Peyer's patch (tissue), 4 donors: Measurements from ENCODE around the gene FBRSL1. TPM values are rescaled to one million over a fixed set of nuclear protein-coding genes. Genes with fewer than 3 reads are reported as not detected.

Experiments used
- DNase-seq, 3 donors: peaks; one replicate each; pipeline ENCODE4 v3.0.0-alpha.2; 2017 to 2019
- H3K27ac ChIP-seq, 4 donors: fragments of 200-600 bp; sonication (generic); one replicate each; pipeline ENCODE4 v1.5.1; 2016 to 2019
- H3K27me3 ChIP-seq, 2 donors: fragments of 200-600 bp; sonication (generic); one replicate each; pipeline ENCODE4 v1.5.1; 2019
- H3K36me3 ChIP-seq, 3 donors: fragments of 200-600 bp; sonication (generic); one replicate each; pipeline ENCODE4 v1.5.1; 2016 to 2019
- H3K4me1 ChIP-seq, 4 donors: fragments of 200-600 bp; sonication (generic); one replicate each; pipeline ENCODE4 v1.5.1; 2016 to 2019
- H3K4me3 ChIP-seq, 4 donors: fragments of 200-600 bp; sonication (generic); 1 replicate in 3 of 4; 2 replicates in 1 of 4; pipeline ENCODE4 v1.5.1; 2016 to 2019; ENCODE audit warnings: mild to moderate bottlenecking in 1 of 4
- H3K9me3 ChIP-seq, 4 donors: fragments of 200-600 bp; sonication (generic); one replicate each; pipeline ENCODE4 v1.5.1; 2016 to 2019; ENCODE audit warnings: mild to moderate bottlenecking in 1 of 4
- POLR2A ChIP-seq, 2 donors: fragments of 450-650 bp; IDR thresholded peaks; one replicate each; pipeline ENCODE4 v1.5.1; 2017; ENCODE audit warnings: antibody characterized with exemption in 2 of 2, mild to moderate bottlenecking in 2 of 2, moderate library complexity in 2 of 2
- total RNA-seq, 4 donors: library from RNA; depleted of rRNA; stranded (reverse); fragments of >200 nt; gene quantifications; one replicate each; pipeline ENCODE4 v1.1.0, GENCODE V29; 2016
- TF ChIP-seq, protein P1 (sequence below), 6 experiments: fragments of 450-650 bp in 4 of 6; fragments of 200-600 bp in 2 of 6; sonication (generic) in 1 of 6; IDR thresholded peaks; one replicate each; pipeline ENCODE4 v1.5.1; 2017 to 2019; ENCODE audit warnings: antibody characterized with exemption in 6 of 6, mild to moderate bottlenecking in 3 of 6, moderate library complexity in 1 of 6

FBRSL1 gene
- total RNA-seq, 4 donors from 2014 or later = 48.3 to 484 (median 63.5) TPM

DNA sequence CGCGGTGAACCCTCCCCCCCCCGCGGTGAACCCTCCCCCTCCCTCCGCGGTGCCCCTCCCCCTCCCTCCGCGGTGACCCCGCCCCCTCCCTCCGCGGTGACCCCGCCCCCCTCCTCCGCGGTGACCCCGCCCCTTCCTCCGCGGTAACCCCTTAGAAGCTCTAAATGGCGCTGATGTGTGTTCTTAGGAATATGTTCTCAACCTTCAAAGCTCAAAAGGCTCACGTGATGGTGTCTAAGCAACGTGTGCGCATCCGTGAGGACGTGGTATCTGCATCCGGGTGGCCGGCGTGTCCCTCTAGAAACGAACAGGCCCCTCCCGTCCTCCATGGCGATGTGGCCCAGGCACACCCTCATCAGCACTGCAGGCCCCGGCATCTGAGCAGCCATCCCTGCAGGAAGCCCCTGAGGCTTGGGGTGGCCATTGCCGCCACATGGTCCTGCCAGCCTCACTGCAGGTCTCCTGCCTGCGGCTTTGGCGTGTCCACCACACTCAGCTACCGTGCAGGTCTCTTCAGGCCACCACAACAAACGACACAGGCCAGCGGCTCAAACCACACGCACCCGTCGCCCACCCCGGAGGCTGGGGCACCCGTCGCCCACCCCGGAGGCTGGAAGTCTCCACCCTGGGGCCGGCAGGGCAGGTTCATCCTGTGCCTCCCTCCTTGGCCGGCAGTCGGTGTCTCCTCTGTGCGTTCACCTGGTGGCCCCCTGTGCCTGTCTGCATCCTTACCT is 14.5 kb upstream of the FBRSL1 start:
- Histone ChIP-seq H3K36me3 (no peaks in the 10 kb centered on the region), H3K4me1 (no peaks in the 10 kb centered on the region), H3K4me3 (no peak overlapping the region), H3K27ac (peak overlapping the region in 1 of 4 donors; percentile 12), H3K27me3 (no peaks in the 10 kb centered on the region), H3K9me3 (peaks cover 0 to 4% (median 0%) of the 10 kb centered on the region in 4 donors)
- no peak for TF ChIP-seq POLR2A (IDR thresholded peaks at IDR 0.05)
- TF ChIP-seq, protein P1, sequence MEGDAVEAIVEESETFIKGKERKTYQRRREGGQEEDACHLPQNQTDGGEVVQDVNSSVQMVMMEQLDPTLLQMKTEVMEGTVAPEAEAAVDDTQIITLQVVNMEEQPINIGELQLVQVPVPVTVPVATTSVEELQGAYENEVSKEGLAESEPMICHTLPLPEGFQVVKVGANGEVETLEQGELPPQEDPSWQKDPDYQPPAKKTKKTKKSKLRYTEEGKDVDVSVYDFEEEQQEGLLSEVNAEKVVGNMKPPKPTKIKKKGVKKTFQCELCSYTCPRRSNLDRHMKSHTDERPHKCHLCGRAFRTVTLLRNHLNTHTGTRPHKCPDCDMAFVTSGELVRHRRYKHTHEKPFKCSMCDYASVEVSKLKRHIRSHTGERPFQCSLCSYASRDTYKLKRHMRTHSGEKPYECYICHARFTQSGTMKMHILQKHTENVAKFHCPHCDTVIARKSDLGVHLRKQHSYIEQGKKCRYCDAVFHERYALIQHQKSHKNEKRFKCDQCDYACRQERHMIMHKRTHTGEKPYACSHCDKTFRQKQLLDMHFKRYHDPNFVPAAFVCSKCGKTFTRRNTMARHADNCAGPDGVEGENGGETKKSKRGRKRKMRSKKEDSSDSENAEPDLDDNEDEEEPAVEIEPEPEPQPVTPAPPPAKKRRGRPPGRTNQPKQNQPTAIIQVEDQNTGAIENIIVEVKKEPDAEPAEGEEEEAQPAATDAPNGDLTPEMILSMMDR (IDR thresholded peaks at IDR 0.05) = no peak
- DNase-seq = no peak

DNA sequence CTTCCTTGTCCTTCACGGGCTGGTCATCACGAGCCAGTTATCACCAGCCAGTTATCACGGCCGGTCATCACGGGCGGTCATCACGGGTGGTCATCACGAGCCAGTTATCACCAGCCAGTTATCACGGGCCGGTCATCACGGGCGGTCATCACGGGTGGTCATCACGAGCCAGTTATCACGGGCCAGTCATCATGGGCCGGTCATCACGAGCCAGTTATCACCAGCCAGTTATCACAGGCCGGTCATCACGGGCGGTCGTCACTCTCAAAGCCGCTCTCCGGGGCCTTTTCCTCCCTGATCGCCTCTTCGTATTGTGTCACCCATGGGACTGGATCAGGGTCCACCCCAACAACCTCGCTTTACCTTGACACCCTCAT is 13.9 kb upstream of the FBRSL1 start:
- H3K27me3 ChIP-seq = no peaks in the 10 kb centered on the region
- no peak overlapping the region for H3K4me3 ChIP-seq
- DNase-seq = no peak
- no peaks in the 10 kb centered on the region for H3K4me1 ChIP-seq
- no peak for TF ChIP-seq POLR2A (IDR thresholded peaks at IDR 0.05)
- TF ChIP-seq, protein P1 (IDR thresholded peaks at IDR 0.05) = no peak
- H3K36me3 ChIP-seq = no peaks in the 10 kb centered on the region
- peak overlapping the region in 1 of 4 donors; percentile 26 for H3K27ac ChIP-seq
- peaks cover 0 to 4% (median 0%) of the 10 kb centered on the region in 4 donors for H3K9me3 ChIP-seq

DNA sequence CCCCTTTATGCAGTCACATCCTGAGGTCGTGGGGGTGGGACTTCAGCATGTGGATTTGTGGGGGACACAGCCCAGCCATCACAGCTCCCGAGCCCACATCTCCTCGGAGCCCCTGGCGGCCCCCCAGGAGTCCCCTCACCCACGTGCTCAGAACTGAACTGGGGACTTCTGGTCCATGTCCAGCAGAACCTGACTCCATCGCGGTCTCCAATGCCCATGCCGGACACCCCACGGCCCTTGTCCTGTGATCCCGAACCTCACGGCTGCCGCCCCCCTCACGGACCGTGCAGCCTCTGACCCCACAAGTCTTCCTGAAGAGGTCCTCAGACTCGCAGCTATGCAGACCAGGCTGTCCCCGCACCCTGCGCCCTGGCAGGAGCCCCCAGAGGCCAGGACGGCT is 13.5 kb upstream of the FBRSL1 start:
- Histone ChIP-seq H3K36me3 (no peaks in the 10 kb centered on the region), H3K27me3 (no peaks in the 10 kb centered on the region), H3K9me3 (peaks cover 0 to under 1% (median 0%) of the 10 kb centered on the region in 4 donors), H3K4me3 (no peak overlapping the region), H3K27ac (peak overlapping the region in 1 of 4 donors; percentile 26), H3K4me1 (no peaks in the 10 kb centered on the region)
- DNase-seq = no peak
- TF ChIP-seq, protein P1 (IDR thresholded peaks at IDR 0.05) = no peak
- no peak for TF ChIP-seq POLR2A (IDR thresholded peaks at IDR 0.05)

DNA sequence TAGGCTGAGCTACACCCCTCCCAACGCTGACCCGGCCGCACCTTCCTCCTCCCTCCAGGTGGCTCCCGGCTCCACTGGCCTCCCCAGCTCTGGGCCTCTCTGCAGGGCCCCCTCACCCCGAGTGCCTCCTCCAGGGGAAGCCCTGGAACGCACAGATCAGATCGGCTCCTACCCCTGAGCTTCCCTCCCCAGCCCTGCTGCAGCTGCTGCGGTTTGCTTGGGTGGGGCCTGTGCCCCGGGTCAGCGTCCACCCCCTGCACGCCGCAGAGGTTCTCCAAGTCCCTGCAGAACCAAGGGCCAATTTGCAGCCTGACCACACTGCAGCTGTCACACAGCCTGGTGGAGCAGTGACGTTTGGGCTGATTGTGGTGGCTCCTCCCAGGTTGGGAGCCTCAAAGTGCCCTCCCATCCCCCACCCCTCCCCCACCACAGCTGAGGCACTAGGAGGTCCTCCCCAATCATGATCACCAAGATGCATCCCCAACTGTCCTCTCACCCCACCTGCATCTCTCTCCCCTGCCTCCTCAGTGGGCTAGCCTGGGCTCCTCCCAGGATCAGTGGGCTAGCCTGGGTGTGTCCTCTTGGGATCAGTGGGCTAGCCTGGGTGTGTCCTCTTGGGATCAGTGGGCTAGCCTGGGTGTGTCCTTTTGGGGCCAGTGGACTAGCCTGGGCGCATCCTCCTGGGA is 12.8 kb upstream of the FBRSL1 start:
- no peak overlapping the region for H3K4me3 ChIP-seq
- no peaks in the 10 kb centered on the region for H3K27me3 ChIP-seq
- H3K4me1 ChIP-seq = no peaks in the 10 kb centered on the region
- no peak for DNase-seq
- no peak overlapping the region for H3K27ac ChIP-seq
- TF ChIP-seq, protein P1 (IDR thresholded peaks at IDR 0.05) = no peak
- no peak for TF ChIP-seq POLR2A (IDR thresholded peaks at IDR 0.05)
- H3K9me3 ChIP-seq = no peaks in the 10 kb centered on the region
- H3K36me3 ChIP-seq = no peaks in the 10 kb centered on the region

DNA sequence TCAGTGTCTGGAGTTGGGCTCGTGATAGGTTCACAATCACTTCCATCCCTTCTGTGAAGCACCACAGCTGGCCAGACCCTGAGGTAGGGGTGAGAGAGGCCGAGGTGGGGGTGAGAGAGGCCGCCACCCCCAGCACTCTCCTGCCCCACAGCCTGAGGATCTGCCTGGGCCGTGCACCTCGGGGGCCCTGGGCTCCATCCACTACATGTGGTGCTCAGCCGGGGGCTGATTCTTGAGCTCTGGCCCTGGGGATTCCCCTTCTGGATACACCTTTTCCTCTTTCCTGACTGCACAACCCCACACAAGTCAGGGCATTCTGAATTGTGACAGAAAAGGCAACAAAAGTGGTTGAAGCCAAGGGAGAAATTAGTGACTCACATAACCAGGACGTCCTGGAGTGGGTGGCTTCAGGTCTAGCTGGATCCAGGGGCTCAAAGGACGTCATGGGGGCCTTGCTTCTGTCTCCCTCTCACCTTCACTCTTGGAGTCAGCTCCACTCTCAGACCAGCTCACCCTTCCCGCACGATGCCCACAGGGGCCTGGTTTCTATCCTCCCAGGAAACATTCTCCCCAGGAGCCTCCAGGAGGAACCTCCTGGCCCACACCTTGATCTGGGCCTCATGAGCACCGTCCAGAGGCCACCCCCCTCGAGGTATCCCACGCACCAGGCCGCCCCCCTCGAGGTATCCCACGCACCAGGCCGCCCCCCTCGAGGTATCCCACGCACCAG is 12.1 kb upstream of the FBRSL1 start:
- Histone ChIP-seq H3K27ac (no peak overlapping the region), H3K4me3 (no peak overlapping the region), H3K27me3 (no peaks in the 10 kb centered on the region), H3K9me3 (no peaks in the 10 kb centered on the region), H3K36me3 (no peaks in the 10 kb centered on the region), H3K4me1 (no peaks in the 10 kb centered on the region)
- no peak for DNase-seq
- no peak for TF ChIP-seq POLR2A (IDR thresholded peaks at IDR 0.05)
- TF ChIP-seq, protein P1 (IDR thresholded peaks at IDR 0.05) = no peak
